ENCODE results near the gene SGSM1. TPM values are rescaled to one million over a fixed set of nuclear protein-coding genes. Genes with fewer than 3 reads are reported as not detected.

Gene SGSM1
- total RNA-seq, result 1 to 10 TPM; 9.2 to 9.5 TPM
- 1 to 10 TPM in 1 of 2 donors, under 1 TPM in 1; 0.50 to 5.9 TPM for polyA plus RNA-seq
- long read RNA-seq, donor 1, partial matches to known transcripts, result 14 of 17 reads
- long read RNA-seq, donor 1, other reads (novel, unspliced or antisense), result 3 of 17 reads
- long read RNA-seq, donor 2, partial matches to known transcripts, result 1 of 11 reads
- long read RNA-seq, donor 2, other reads (novel, unspliced or antisense), result 10 of 11 reads

DNA sequence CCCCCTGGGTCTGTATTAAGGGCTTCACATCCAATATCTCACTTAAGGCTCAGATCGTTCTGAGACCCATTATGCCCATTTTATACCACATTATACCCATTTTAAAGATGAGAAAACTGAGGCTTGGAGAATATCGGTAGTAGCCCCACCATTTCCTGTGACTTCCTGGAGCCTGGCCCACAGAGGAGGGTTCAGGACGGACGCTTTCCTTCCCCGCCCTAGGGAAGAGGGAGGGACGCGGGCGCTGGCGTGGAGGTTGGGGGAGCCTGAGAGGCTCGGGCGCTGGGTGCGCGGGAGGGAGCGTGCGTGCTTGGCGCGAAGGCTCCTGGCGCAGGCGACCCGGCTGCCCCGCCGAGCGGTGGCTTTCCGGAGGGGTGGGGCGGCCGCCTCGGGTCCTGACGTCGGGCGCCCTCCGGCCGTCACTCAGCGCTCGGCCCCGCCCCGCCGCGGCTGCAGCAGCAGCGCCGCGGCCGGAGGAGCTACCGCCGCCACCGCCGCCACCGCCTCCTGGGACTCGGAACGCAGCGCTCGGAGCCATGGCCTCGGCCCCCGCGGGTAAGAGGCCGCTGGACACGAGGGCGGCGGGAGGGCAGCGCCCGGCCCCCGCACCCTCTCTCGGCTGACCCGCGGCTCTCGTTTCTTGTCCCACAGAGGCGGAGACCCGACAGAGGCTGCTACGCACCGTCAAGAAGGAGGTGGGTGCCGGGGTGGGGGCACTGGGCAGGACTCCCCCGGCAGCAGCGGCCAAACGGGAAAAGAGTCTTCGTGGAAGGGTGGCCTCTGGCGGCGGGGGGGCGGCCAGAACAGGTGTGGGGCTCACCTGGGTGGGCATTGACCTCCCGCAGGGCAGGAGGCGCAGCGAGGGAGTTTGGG lies at the start of gene SGSM1:
SGSM1 (plus strand) TSS at position 422 of the 873 bp plus-strand sequence; CDS start at position 537, 115 bp downstream.
- Histone ChIP-seq H3K27me3 (ENCODE audit: control insufficient read depth in 1 of 2, insufficient read depth in 2 of 2, low read length in 1 of 2) (no peaks in the 10 kb centered on the region), H3K4me1 (ENCODE audit: control insufficient read depth in 1 of 2, insufficient read depth in 2 of 2, low read length in 2 of 2) (no peaks in the 10 kb centered on the region), H3K27ac (ENCODE audit: low read depth in 1 of 2, low read length in 2 of 2) (peak within 1 kb of the TSS; percentile 15 to 79)

DNA sequence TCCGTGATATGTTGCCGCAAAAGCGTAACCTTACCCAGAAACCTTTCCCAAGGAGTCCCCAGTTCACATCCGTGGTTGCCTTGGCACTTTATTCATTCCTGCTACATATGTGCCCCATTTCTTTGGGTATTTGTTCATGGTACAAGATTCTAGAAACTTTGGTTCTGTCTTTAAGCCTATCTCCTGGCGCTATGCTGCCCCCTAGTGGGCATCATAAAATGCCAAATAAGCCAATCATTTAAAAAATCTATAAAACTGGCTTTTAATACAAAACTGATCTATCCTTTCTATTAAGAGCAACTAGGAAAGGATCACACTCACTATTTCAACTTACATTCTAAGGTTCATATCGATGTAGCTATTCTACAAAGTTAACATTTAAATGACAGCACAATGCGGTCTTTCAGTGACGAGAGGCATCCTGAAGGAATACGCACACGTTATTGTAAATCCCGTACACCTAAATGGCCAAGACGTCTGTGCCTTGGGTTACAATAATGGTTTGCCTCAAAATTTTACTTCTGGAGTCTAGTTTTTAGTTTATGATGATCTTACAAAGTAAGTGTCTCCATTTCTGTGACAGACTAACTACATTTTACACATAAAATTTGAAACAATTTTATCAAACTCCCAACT lies 47.7 kb upstream of the SGSM1 start:
- Histone ChIP-seq H3K4me1 (ENCODE audit: control insufficient read depth in 1 of 2, insufficient read depth in 2 of 2, low read length in 2 of 2) (no peaks in the 10 kb centered on the region), H3K27ac (ENCODE audit: low read depth in 1 of 2, low read length in 2 of 2) (no peak overlapping the region), H3K9me3 (ENCODE audit: control insufficient read depth, low read length) (no peaks in the 10 kb centered on the region), H3K36me3 (ENCODE audit: control insufficient read depth in 1 of 2, insufficient read depth in 2 of 2, low read length in 1 of 2) (no peaks in the 10 kb centered on the region), H3K27me3 (ENCODE audit: control insufficient read depth in 1 of 2, insufficient read depth in 2 of 2, low read length in 1 of 2) (no peaks in the 10 kb centered on the region), H3K4me3 (ENCODE audit: low read length in 2 of 2) (no peak overlapping the region)
- ATAC-seq (ENCODE audit: low FRiP score), result no peak
- DNase-seq, result peak in 1 of 2 donors; percentile 74
- intact Hi-C loops (cut with DNase I), result no loop called here
- WGBS, 2 donors, result 55 to 57% methylated on average over 12 of the region's 12 CpGs

More for the DNA sequence above, at the start of gene SGSM1:
- WGBS, 2 donors, result 3% methylated on average over 46 to 80 of the region's 80 CpGs
- peak within 1 kb of the TSS; percentile 55 to 58 for H3K4me3 ChIP-seq (ENCODE audit: low read length in 2 of 2)
- ATAC-seq (ENCODE audit: low FRiP score) (peak; percentile 83), DNase-seq (peak; percentile 89 to 94)
- H3K9me3 ChIP-seq (ENCODE audit: control insufficient read depth, low read length), result no peaks in the 10 kb centered on the region
- no peaks in the 10 kb centered on the region for H3K36me3 ChIP-seq (ENCODE audit: control insufficient read depth in 1 of 2, insufficient read depth in 2 of 2, low read length in 1 of 2)
- intact Hi-C loops (cut with DNase I), result loop anchor here in 1 of 2 donors (5.0 kb wide), 1 partner anchor 41 kb away; no protein-coding TSS in a partner anchor

DNA sequence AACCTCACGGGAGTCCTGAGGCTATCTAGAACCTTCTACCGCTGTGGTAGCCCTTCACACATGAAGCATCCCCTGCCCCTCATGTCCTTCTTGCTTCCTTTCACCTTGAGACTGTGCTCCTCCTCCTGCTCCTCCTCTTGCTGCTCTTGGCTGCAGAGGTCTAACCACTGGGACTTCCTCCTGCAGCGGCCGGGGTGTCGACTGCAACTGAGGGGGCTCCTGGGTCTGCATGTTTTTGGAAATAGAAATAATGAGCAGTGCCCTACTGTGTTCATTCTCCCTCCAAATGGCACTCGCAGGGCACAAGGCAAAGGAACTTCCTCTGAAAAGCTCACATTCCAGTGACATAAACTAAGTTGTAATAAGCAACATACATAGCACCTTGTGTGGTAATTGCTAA lies 46.2 kb upstream of the SGSM1 start:
- Histone ChIP-seq H3K27me3 (ENCODE audit: control insufficient read depth in 1 of 2, insufficient read depth in 2 of 2, low read length in 1 of 2) (no peaks in the 10 kb centered on the region), H3K27ac (ENCODE audit: low read depth in 1 of 2, low read length in 2 of 2) (no peak overlapping the region), H3K4me3 (ENCODE audit: low read length in 2 of 2) (no peak overlapping the region), H3K36me3 (ENCODE audit: control insufficient read depth in 1 of 2, insufficient read depth in 2 of 2, low read length in 1 of 2) (no peaks in the 10 kb centered on the region), H3K9me3 (ENCODE audit: control insufficient read depth, low read length) (no peaks in the 10 kb centered on the region), H3K4me1 (ENCODE audit: control insufficient read depth in 1 of 2, insufficient read depth in 2 of 2, low read length in 2 of 2) (no peaks in the 10 kb centered on the region)
- WGBS, 2 donors, result 76 to 78% methylated on average over 6 of the region's 6 CpGs
- DNase-seq (no peak), ATAC-seq (ENCODE audit: low FRiP score) (no peak)
- intact Hi-C loops (cut with DNase I), result loop anchor here in 1 of 2 donors (10.0 kb wide), 1 partner anchor 285 kb away; no protein-coding TSS in a partner anchor

- Histone ChIP-seq H3K36me3 (ENCODE audit: control insufficient read depth in 1 of 2, insufficient read depth in 2 of 2, low read length in 1 of 2) (no peaks in the 10 kb centered on the region), H3K4me3 (ENCODE audit: low read length in 2 of 2) (no peak overlapping the region), H3K27me3 (ENCODE audit: control insufficient read depth in 1 of 2, insufficient read depth in 2 of 2, low read length in 1 of 2) (no peaks in the 10 kb centered on the region), H3K27ac (ENCODE audit: low read depth in 1 of 2, low read length in 2 of 2) (no peak overlapping the region), H3K9me3 (ENCODE audit: control insufficient read depth, low read length) (no peaks in the 10 kb centered on the region), H3K4me1 (ENCODE audit: control insufficient read depth in 1 of 2, insufficient read depth in 2 of 2, low read length in 2 of 2) (no peaks in the 10 kb centered on the region)
- DNase-seq (no peak), ATAC-seq (ENCODE audit: low FRiP score) (no peak)
- WGBS, 2 donors, result 59 to 66% methylated on average over 5 to 7 of the region's 7 CpGs
- intact Hi-C loops (cut with DNase I), result loop anchor here in 1 of 2 donors (10.0 kb wide), 1 partner anchor 284 kb away; no protein-coding TSS in a partner anchor
These were observed 45.2 kb upstream of the SGSM1 start for GRCh38 chr22:24760708-24761306.

- DNase-seq (no peak), ATAC-seq (ENCODE audit: low FRiP score) (no peak)
- Histone ChIP-seq H3K27me3 (ENCODE audit: control insufficient read depth in 1 of 2, insufficient read depth in 2 of 2, low read length in 1 of 2) (no peaks in the 10 kb centered on the region), H3K36me3 (ENCODE audit: control insufficient read depth in 1 of 2, insufficient read depth in 2 of 2, low read length in 1 of 2) (no peaks in the 10 kb centered on the region), H3K4me1 (ENCODE audit: control insufficient read depth in 1 of 2, insufficient read depth in 2 of 2, low read length in 2 of 2) (no peaks in the 10 kb centered on the region), H3K9me3 (ENCODE audit: control insufficient read depth, low read length) (no peaks in the 10 kb centered on the region), H3K4me3 (ENCODE audit: low read length in 2 of 2) (no peak overlapping the region), H3K27ac (ENCODE audit: low read depth in 1 of 2, low read length in 2 of 2) (no peak overlapping the region)
- intact Hi-C loops (cut with DNase I), result loop anchor here in 1 of 2 donors (10.0 kb wide), 1 partner anchor 283 kb away; no protein-coding TSS in a partner anchor
- WGBS, 2 donors, result 87 to 90% methylated on average over 10 of the region's 10 CpGs
These were observed 43.9 kb upstream of the SGSM1 start for GRCh38 chr22:24761888-24762675.

GRCh38 chr22:24763872-24764485 lies 42.0 kb upstream of the SGSM1 start:
- intact Hi-C loops (cut with DNase I), result loop anchor here in 1 of 2 donors (10.0 kb wide), 1 partner anchor 281 kb away; no protein-coding TSS in a partner anchor
- Histone ChIP-seq H3K4me1 (ENCODE audit: control insufficient read depth in 1 of 2, insufficient read depth in 2 of 2, low read length in 2 of 2) (no peaks in the 10 kb centered on the region), H3K27ac (ENCODE audit: low read depth in 1 of 2, low read length in 2 of 2) (no peak overlapping the region), H3K9me3 (ENCODE audit: control insufficient read depth, low read length) (no peaks in the 10 kb centered on the region), H3K27me3 (ENCODE audit: control insufficient read depth in 1 of 2, insufficient read depth in 2 of 2, low read length in 1 of 2) (no peaks in the 10 kb centered on the region), H3K36me3 (ENCODE audit: control insufficient read depth in 1 of 2, insufficient read depth in 2 of 2, low read length in 1 of 2) (no peaks in the 10 kb centered on the region), H3K4me3 (ENCODE audit: low read length in 2 of 2) (no peak overlapping the region)
- DNase-seq (no peak), ATAC-seq (ENCODE audit: low FRiP score) (no peak)
- 72 to 73% methylated on average over 38 of the region's 38 CpGs for WGBS, 2 donors

GRCh38 chr22:24765166-24765565 lies 40.8 kb upstream of the SGSM1 start:
- 63 to 64% methylated on average over 5 of the region's 5 CpGs for WGBS, 2 donors
- intact Hi-C loops (cut with DNase I), result loop anchor here in 1 of 2 donors (10.0 kb wide), 1 partner anchor 280 kb away; no protein-coding TSS in a partner anchor
- Histone ChIP-seq H3K4me1 (ENCODE audit: control insufficient read depth in 1 of 2, insufficient read depth in 2 of 2, low read length in 2 of 2) (no peaks in the 10 kb centered on the region), H3K27ac (ENCODE audit: low read depth in 1 of 2, low read length in 2 of 2) (no peak overlapping the region), H3K27me3 (ENCODE audit: control insufficient read depth in 1 of 2, insufficient read depth in 2 of 2, low read length in 1 of 2) (no peaks in the 10 kb centered on the region), H3K9me3 (ENCODE audit: control insufficient read depth, low read length) (no peaks in the 10 kb centered on the region), H3K4me3 (ENCODE audit: low read length in 2 of 2) (no peak overlapping the region), H3K36me3 (ENCODE audit: control insufficient read depth in 1 of 2, insufficient read depth in 2 of 2, low read length in 1 of 2) (no peaks in the 10 kb centered on the region)
- DNase-seq (no peak), ATAC-seq (ENCODE audit: low FRiP score) (no peak)
